SK-N-MC (cell line): ENCODE results near the gene CGB5.
"Not testable (repeated sequence)": the region's sequence is repeated elsewhere in the genome, so short reads cannot be mapped to it uniquely, and the experiment has no call there.

Experiments used
- DNase-seq: peaks from one replicate; pipeline ENCODE4 v3.0.0-alpha.2; 2011; ENCODE audit warnings: low read depth, low spot score
- H3K27ac ChIP-seq: fragments of 200-600 bp; sonication (generic); 2 replicates; pipeline ENCODE4 v1.5.1; 2016; ENCODE audit warnings: mixed run types
- H3K36me3 ChIP-seq: fragments of 200-600 bp; sonication (generic); 2 replicates; pipeline ENCODE4 v1.6.1; 2017; ENCODE audit warnings: antibody characterized with exemption, low read length, mixed read lengths; ENCODE audit not compliant: insufficient read depth
- H3K4me3 ChIP-seq: fragments of 200-600 bp; sonication (generic); 2 replicates; pipeline ENCODE4 v1.5.1; 2016
- H3K9ac ChIP-seq: fragments of 200-600 bp; sonication (generic); 2 replicates; pipeline ENCODE4 v1.8.0; 2017; ENCODE audit warnings: mixed run types, mixed read lengths; ENCODE audit not compliant: insufficient read length
- H3K9me3 ChIP-seq: fragments of 200-600 bp; sonication (generic); 2 replicates; pipeline ENCODE4 v1.6.1; 2017; ENCODE audit warnings: low read depth, mild to moderate bottlenecking, antibody characterized with exemption, low read length, moderate library complexity, mixed read lengths
- EZH2 ChIP-seq: fragments of 200-600 bp; sonication (generic); IDR thresholded peaks from one replicate; pipeline ENCODE4 v1.6.1; 2017; ENCODE audit warnings: antibody characterized with exemption
- FOXP2 ChIP-seq: optimal IDR thresholded peaks from 2 replicates; pipeline ENCODE3; 2011; ENCODE audit warnings: mild to moderate bottlenecking, moderate library complexity; ENCODE audit not compliant: insufficient read depth; ENCODE audit errors: extremely low read length, control extremely low read depth
- POLR2AphosphoS5 ChIP-seq: IDR thresholded peaks from 2 replicates; pipeline ENCODE4 v1.6.1; 2012; ENCODE audit warnings: mild to moderate bottlenecking, low read depth, low read length, borderline replicate concordance

The CGB5 gene

DNA sequence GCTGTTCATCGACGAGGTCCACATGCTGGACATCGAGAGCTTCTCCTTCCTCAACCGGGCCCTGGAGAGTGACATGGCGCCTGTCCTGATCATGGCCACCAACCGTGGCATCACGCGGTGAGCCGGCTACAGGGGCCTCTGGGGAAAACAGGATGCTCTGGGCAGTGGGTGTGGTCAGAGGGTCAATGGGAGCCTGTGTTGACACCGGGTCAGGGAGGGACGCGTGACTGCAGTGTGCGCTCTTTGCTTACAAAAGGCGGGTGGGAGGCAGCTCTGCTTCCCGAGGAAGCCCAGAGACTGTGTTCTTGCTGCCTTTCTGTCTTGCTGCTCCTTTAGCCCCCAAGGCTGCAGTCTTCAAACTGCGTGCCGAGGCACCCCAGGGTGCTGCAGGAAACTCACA, 32.5 kb upstream of the CGB5 start:
- no peak for DNase-seq
- Histone ChIP-seq H3K4me3 (no peak overlapping the region), H3K9ac (no peak overlapping the region), H3K27ac (no peak overlapping the region), H3K9me3 (no peaks in the 10 kb centered on the region), H3K36me3 (peaks cover 57% of the 10 kb centered on the region)
- TF ChIP-seq FOXP2 (no peak), EZH2 (no peak), POLR2AphosphoS5 (no peak)

DNA sequence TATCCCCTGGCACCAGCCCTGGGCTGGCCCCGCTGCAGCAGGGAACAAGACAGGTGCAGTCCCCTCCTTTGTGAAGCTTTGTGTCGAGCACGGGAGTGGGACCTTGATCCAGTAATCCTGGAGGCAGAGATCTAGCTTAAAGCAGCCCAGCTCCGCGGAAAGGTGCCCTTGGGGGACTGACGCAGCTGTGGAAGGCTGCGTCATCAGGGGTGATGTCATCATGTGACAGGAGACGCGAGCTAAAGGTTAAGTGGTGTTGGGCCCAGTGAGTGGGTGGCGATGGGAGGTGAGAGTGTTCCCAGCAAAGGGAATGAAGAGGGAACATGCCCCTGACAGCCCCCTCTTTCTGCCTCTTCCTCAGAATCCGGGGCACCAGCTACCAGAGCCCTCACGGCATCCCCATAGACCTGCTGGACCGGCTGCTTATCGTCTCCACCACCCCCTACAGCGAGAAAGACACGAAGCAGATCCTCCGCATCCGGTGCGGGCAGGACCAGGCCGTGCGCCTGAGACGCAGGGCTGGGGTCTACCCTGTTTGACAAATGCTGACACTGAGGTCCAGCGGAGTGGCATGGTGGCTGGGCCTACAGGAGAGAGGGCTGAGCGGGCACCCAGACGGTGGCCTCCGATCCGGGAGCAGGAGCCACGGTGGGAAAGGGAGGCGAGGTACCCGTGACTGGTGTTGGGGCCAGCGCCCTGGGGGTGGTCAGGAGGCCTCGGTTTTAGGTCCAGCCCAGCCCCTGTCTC, 29.4 kb upstream of the CGB5 start:
- TF ChIP-seq POLR2AphosphoS5: no peak
- TF ChIP-seq FOXP2: no peak
- no peak for TF ChIP-seq EZH2
- Histone ChIP-seq H3K36me3 (peaks cover 41% of the 10 kb centered on the region), H3K9ac (no peak overlapping the region), H3K4me3 (no peak overlapping the region), H3K9me3 (no peaks in the 10 kb centered on the region), H3K27ac (no peak overlapping the region; the same call in 1 of the 2 replicates)
- DNase-seq: no peak

DNA sequence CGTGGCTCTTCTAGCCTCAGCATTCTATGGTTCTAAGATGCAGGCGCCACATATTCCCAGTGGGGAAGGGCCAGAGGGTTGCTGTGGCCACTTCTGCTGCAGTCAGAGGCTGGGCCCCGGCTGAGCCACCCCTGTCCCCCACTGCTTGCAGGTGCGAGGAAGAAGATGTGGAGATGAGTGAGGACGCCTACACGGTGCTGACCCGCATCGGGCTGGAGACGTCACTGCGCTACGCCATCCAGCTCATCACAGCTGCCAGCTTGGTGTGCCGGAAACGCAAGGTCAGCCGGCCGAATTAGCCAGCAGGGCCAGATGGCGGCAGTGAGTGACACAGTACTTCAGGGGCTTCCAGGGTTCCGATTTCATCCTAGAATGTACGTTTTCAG, 28.8 kb upstream of the CGB5 start:
- TF ChIP-seq EZH2: no peak
- TF ChIP-seq POLR2AphosphoS5: no peak
- no peak for TF ChIP-seq FOXP2
- DNase-seq: no peak
- H3K36me3 ChIP-seq: peaks cover 36% of the 10 kb centered on the region
- no peak overlapping the region for H3K4me3 ChIP-seq
- H3K9me3 ChIP-seq: no peaks in the 10 kb centered on the region
- no peak overlapping the region for H3K9ac ChIP-seq
- H3K27ac ChIP-seq: no peak overlapping the region

DNA sequence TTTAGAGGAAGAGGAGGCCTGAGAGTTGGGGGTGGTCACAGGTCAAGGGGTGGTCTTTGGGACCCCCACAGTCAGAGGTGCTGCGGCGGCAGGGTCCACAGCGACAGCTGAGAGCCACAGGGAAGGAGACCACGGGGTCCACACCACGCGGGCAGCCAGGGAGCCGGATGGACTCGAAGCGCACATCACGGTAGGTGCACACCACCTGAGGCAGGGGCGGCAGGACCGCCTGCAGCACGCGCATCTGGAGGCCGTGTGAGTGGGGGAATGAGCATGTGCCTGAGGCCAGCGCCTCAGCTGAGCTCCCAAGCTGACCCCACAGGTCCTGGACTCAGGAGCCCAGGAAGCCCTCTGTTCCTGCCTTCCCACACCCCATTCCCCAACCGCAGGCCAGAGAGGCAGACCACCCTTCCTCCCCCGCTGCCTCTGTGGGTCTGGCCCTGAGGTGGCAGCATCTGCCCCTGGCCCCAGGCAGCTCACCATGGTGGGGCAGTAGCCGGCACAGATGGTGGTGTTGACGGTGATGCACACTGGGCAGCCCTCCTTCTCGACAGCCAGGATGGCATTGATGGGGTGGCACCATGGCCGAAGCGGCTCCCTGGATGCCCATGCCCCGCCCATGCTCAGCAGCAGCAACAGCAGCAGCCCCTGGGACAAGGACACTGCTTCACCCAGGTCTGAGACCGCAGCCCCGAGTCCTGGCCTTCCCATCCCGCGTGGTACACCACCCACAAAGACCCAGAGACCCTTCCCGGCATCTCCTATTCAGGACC, 27.4 kb upstream of the CGB5 start:
- Histone ChIP-seq H3K9me3 (no peaks in the 10 kb centered on the region), H3K36me3 (peaks cover 24% of the 10 kb centered on the region), H3K27ac (no peak overlapping the region), H3K4me3 (no peak overlapping the region), H3K9ac (no peak overlapping the region)
- TF ChIP-seq EZH2: no peak
- no peak; the same call in 1 of the 2 replicates for TF ChIP-seq POLR2AphosphoS5
- TF ChIP-seq FOXP2: no peak
- DNase-seq: no peak

- Histone ChIP-seq H3K9me3 (no peaks in the 10 kb centered on the region), H3K36me3 (peaks cover 15% of the 10 kb centered on the region; the same call in 1 of the 2 replicates), H3K9ac (peak within 1 kb of the TSS; percentile 62), H3K4me3 (peak within 1 kb of the TSS; percentile 83), H3K27ac (no peak within 1 kb of the TSS)
- no peak for DNase-seq
- no peak for TF ChIP-seq EZH2
Observed at GRCh38 chr19:49017041-49017665, 26.5 kb upstream of the CGB5 start, which contains the start of gene LHB. Gene LHB (minus strand): TSS chr19:49017091. CDS start chr19:49017081, 10 bp downstream.

- TF ChIP-seq FOXP2 (no peak), POLR2AphosphoS5 (peak; percentile 64)
- Histone ChIP-seq H3K36me3 (peaks cover 10% of the 10 kb centered on the region; the same call in 1 of the 2 replicates), H3K9ac (peak overlapping the region; percentile 62), H3K4me3 (peak overlapping the region; percentile 83), H3K27ac (no peak overlapping the region), H3K9me3 (no peaks in the 10 kb centered on the region)
- no peak for DNase-seq
Observed at GRCh38 chr19:49017666-49018351, 25.8 kb upstream of the CGB5 start.

GRCh38 chr19:49018388-49019241, 25.0 kb upstream of the CGB5 start:
- H3K36me3 ChIP-seq, DNase-seq, H3K9me3 ChIP-seq, H3K27ac ChIP-seq: not testable (repeated sequence)
- Histone ChIP-seq H3K9ac (peak overlapping the region; percentile 62), H3K4me3 (peak overlapping the region; percentile 83)
